Endothelial cell of umbilical vein (primary cell): ENCODE data around the gene ACSBG1. TPM values are rescaled to one million over a fixed set of nuclear protein-coding genes. Genes with fewer than 3 reads are reported as not detected.

Source experiments
- Bru-seq: library from RNA; stranded (reverse); fragments of 400-500 nt; gene quantifications from one replicate; lab custom pipeline; 2021; lab: Mats Ljungman, UMichigan
- BruChase-seq, 2 experiments: library from RNA; stranded (reverse); fragments of 400-500 nt; gene quantifications; one replicate each; lab custom pipeline; 2021; lab: Mats Ljungman, UMichigan
- BruUV-seq: library from RNA; stranded (reverse); fragments of 400-500 nt; replicated peaks from 2 replicates; lab custom pipeline; 2021; lab: Mats Ljungman, UMichigan
- CTCF ChIA-PET: fragments of 300-600, 350-600 bp; sonication (Branson Sonifier 250); formaldehyde crosslinking; loops from one replicate; lab custom pipeline; 2021; ENCODE audit warnings: antibody characterized with exemption, inconsistent platforms; lab: Charles Lee
- POLR2A ChIA-PET: fragments of 300-600, 350-600 bp; sonication (Branson Sonifier 250); formaldehyde crosslinking; loops from one replicate; lab custom pipeline; 2021; ENCODE audit warnings: antibody characterized with exemption, inconsistent platforms; lab: Charles Lee
- DNase-seq: peaks from one replicate; pipeline ENCODE4 v3.0.0-alpha.2; 2011; ENCODE audit warnings: low read depth, low spot score
- FAIRE-seq: peaks from 2 replicates; lab custom pipeline; 2011; peaks lifted over from hg19 to GRCh38; lab: Jason Lieb, UNC
- H2AFZ ChIP-seq: 2 replicates; pipeline ENCODE4 v1.6.0; 2012; ENCODE audit warnings: low read depth, low read length, control low read depth, inconsistent platforms
- H3K27ac ChIP-seq: 2 replicates; pipeline ENCODE4 v1.5.1; 2011; ENCODE audit warnings: low read depth, mild to moderate bottlenecking, control low read depth, low read length, moderate library complexity; ENCODE audit not compliant: insufficient read depth
- H3K27me3 ChIP-seq, 2 experiments: 2 replicates each; pipeline versions ENCODE4 v1.6.0 to v1.6.1; 2011; ENCODE audit warnings: low read length in 2 of 2, mixed read lengths in 1 of 2; ENCODE audit not compliant: control insufficient read depth in 2 of 2, insufficient read depth in 2 of 2
- H3K36me3 ChIP-seq, 2 experiments: 2 replicates in 1 of 2; 3 replicates in 1 of 2; pipeline ENCODE4 v1.5.1; 2011; ENCODE audit warnings: low read length in 2 of 2, mild to moderate bottlenecking in 1 of 2, moderate library complexity in 1 of 2; ENCODE audit not compliant: control insufficient read depth in 2 of 2, insufficient read depth in 2 of 2; ENCODE audit errors: extremely low read depth in 1 of 2
- H3K4me1 ChIP-seq: 3 replicates; pipeline ENCODE4 v1.5.1; 2011; ENCODE audit warnings: mild to moderate bottlenecking, low read length; ENCODE audit not compliant: control insufficient read depth, insufficient read depth; ENCODE audit errors: extremely low read depth
- H3K4me2 ChIP-seq: 2 replicates; pipeline ENCODE4 v1.6.1; 2011; ENCODE audit warnings: low read length, control low read depth, mixed read lengths; ENCODE audit not compliant: insufficient read depth
- H3K4me3 ChIP-seq, 3 experiments: fragments of 200-600 bp in 1 of 3; sonication (generic), shearing (Covaris generic) in 1 of 3; replicated peaks in 1 of 3; 2 replicates each; pipeline ENCODE4 v1.5.1; 2011 to 2016; ENCODE audit warnings: control low read depth in 3 of 3, low read length in 3 of 3, mild to moderate bottlenecking in 2 of 3, inconsistent platforms in 1 of 3, low read depth in 1 of 3, moderate library complexity in 1 of 3; ENCODE audit not compliant: insufficient read depth in 1 of 3
- H3K79me2 ChIP-seq: 2 replicates; pipeline ENCODE4 v1.6.0; 2012; ENCODE audit warnings: low read length, inconsistent platforms; ENCODE audit not compliant: control insufficient read depth, insufficient read depth
- H3K9ac ChIP-seq: replicated peaks from 2 replicates; pipeline ENCODE3; 2011; ENCODE audit warnings: low read length, control low read depth; ENCODE audit not compliant: insufficient read depth; ENCODE audit errors: extremely low read depth
- H3K9me1 ChIP-seq: replicated peaks from 3 replicates; pipeline ENCODE4 v1.6.0; 2011; ENCODE audit warnings: mild to moderate bottlenecking, low read length; ENCODE audit not compliant: control insufficient read depth, insufficient read depth; ENCODE audit errors: extremely low read depth
- H3K9me3 ChIP-seq: replicated peaks from 2 replicates; pipeline ENCODE4 v1.5.1; 2012; ENCODE audit warnings: low read length, inconsistent platforms; ENCODE audit not compliant: control insufficient read depth, insufficient read depth
- H4K20me1 ChIP-seq: replicated peaks from 2 replicates; pipeline ENCODE3; 2011; ENCODE audit warnings: mild to moderate bottlenecking, low read length; ENCODE audit not compliant: control insufficient read depth, insufficient read depth; ENCODE audit errors: extremely low read depth
- EZH2 ChIP-seq: IDR thresholded peaks from 2 replicates; pipeline ENCODE4 v1.6.1; 2012; ENCODE audit warnings: borderline replicate concordance, low read depth, mild to moderate bottlenecking, moderate library complexity, low read length, inconsistent platforms; ENCODE audit not compliant: severe bottlenecking
- FOS ChIP-seq: IDR thresholded peaks from 2 replicates; pipeline ENCODE4 v1.6.1; 2011; ENCODE audit warnings: mild to moderate bottlenecking, low read length, moderate library complexity, borderline replicate concordance; ENCODE audit not compliant: insufficient read depth
- GATA2 ChIP-seq: IDR thresholded peaks from 2 replicates; pipeline ENCODE4 v1.7.0; 2011; ENCODE audit warnings: low read depth, mild to moderate bottlenecking, moderate library complexity, mixed read lengths, low read length; ENCODE audit not compliant: insufficient read length, insufficient read depth
- JUN ChIP-seq: IDR thresholded peaks from 2 replicates; pipeline ENCODE4 v1.6.1; 2011; ENCODE audit warnings: borderline replicate concordance, low read depth; ENCODE audit not compliant: insufficient read length, insufficient read depth
- MYC ChIP-seq: IDR thresholded peaks from one replicate; pipeline ENCODE4 v1.6.1; 2011; ENCODE audit warnings: mild to moderate bottlenecking, low read depth, low read length
- POLR2A ChIP-seq: IDR thresholded peaks from 2 replicates; pipeline ENCODE4 v1.6.1; 2012; ENCODE audit warnings: low read depth, mild to moderate bottlenecking, control low read depth, low read length
- POLR2AphosphoS5 ChIP-seq: IDR thresholded peaks from 2 replicates; pipeline ENCODE4 v1.6.1; 2012; ENCODE audit warnings: low read depth, mild to moderate bottlenecking, control low read depth, low read length, moderate library complexity; ENCODE audit not compliant: insufficient read depth
- dilution Hi-C: fragments of 300-500 bp; cut with MboI; formaldehyde crosslinking; loops from one replicate; pipeline ENCODE4 v1.15.0; 2019; ENCODE audit warnings: low sequenced_read_pairs; ENCODE audit not compliant: extremely low pct_ligation_motif_present
- intact Hi-C: fragments of 100-400 bp; cut with micrococcal nuclease; formaldehyde crosslinking; loops from one replicate; pipeline ENCODE4 v1.10.0; 2022
- long read RNA-seq: library from polyadenylated mRNA; stranded (forward); transcript quantifications from one replicate; pipeline ENCODE4 v2.0.0, GENCODE V29; 2021
- polyA minus RNA-seq, 3 experiments: library from RNA; depleted of rRNA, polyadenylated mRNA; stranded (reverse); fragments of >200 nt; gene quantifications; 1 replicate in 1 of 3; 2 replicates in 2 of 3; pipeline ENCODE4 v1.2.3, GENCODE V29; 2011
- polyA plus RNA-seq, 4 experiments: library from polyadenylated mRNA; depleted of rRNA in 3 of 4; stranded (reverse) in 3 of 4; unstranded in 1 of 4; fragments of >200 nt; gene quantifications; 2 replicates each; pipeline versions ENCODE4 v1.2.1 to v1.2.3, GENCODE V29; 2011 to 2012; ENCODE audit warnings: missing spikeins in 1 of 4
- total RNA-seq: library from RNA; stranded (reverse); gene quantifications from 2 replicates; pipeline ENCODE4 v1.2.3, GENCODE V29; 2021
- TF ChIP-seq, protein P1 (sequence below), 2 donors: IDR thresholded peaks; 1 replicate in 1 of 2; 2 replicates in 1 of 2; pipeline ENCODE4 v1.5.1; 2011; ENCODE audit warnings: low read length in 2 of 2, mild to moderate bottlenecking in 2 of 2, moderate library complexity in 2 of 2, control low read depth in 1 of 2, inconsistent platforms in 1 of 2, low read depth in 1 of 2; ENCODE audit not compliant: insufficient read depth in 1 of 2; ENCODE audit errors: extremely low read depth in 1 of 2
- TF ChIP-seq, protein P2 (sequence below): IDR thresholded peaks from 2 replicates; pipeline ENCODE4 v1.6.1; 2011; ENCODE audit not compliant: insufficient read depth, insufficient read length

ACSBG1 gene, protein sequence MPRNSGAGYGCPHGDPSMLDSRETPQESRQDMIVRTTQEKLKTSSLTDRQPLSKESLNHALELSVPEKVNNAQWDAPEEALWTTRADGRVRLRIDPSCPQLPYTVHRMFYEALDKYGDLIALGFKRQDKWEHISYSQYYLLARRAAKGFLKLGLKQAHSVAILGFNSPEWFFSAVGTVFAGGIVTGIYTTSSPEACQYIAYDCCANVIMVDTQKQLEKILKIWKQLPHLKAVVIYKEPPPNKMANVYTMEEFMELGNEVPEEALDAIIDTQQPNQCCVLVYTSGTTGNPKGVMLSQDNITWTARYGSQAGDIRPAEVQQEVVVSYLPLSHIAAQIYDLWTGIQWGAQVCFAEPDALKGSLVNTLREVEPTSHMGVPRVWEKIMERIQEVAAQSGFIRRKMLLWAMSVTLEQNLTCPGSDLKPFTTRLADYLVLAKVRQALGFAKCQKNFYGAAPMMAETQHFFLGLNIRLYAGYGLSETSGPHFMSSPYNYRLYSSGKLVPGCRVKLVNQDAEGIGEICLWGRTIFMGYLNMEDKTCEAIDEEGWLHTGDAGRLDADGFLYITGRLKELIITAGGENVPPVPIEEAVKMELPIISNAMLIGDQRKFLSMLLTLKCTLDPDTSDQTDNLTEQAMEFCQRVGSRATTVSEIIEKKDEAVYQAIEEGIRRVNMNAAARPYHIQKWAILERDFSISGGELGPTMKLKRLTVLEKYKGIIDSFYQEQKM
- total RNA-seq (not detected in 2 replicates), polyA plus RNA-seq (not detected in 2 replicates), polyA minus RNA-seq (0.42 TPM in 1 of 2 replicates, not detected in the other), Bru-seq, nascent RNA (percentile 1 among the genes with signal in this experiment), BruChase-seq, experiment 1, labeled RNA remaining after a 6-hour chase (percentile 7 among the genes with signal in this experiment), BruChase-seq, experiment 2, labeled RNA remaining after a 2-hour chase (percentile 6 among the genes with signal in this experiment)
- not detected in 2 replicates for polyA plus RNA-seq (2011; cell fraction: cytosol; rRNA removed)
- polyA plus RNA-seq (2011; cell fraction: nucleus; rRNA removed): not detected in 2 replicates
- polyA plus RNA-seq (2012): not detected in 2 replicates
- polyA minus RNA-seq (2011; cell fraction: cytosol; rRNA and poly(A)+ RNA removed): 1.4 TPM
- polyA minus RNA-seq (2011; cell fraction: nucleus; rRNA and poly(A)+ RNA removed): not detected in 2 replicates
- long read RNA-seq: 0 reads

DNA sequence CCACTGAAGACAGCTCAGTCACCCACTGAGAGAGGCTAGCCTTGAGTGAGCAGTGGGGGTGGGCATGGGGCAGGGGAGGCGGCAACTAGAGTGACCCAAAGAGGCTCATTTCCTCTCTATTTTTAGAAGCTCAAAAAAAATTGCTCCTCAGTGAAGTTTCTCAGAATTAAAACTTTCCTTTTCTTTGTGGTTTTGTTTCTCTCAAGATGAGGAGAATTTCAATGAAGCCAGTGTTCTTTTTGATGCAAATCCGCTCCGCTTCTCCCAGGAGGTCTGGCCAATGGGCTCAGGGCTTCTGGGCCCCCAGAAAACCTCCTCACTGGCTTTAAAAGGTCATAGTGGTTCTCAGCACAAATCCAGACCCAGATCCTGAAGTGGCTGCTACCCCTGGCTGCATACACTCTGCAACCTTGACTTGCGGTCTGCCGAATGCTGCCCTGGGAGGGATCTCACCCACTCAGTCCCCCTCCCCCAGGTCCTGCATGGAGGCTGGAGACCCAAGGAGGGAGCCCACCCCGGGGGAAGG, at the start of gene ACSBG1:
Gene ACSBG1 (minus strand): TSS at position 51 of the 526 bp plus-strand sequence. CDS start 64 bp downstream, outside the sequence.
- no peak within 1 kb of the TSS for H3K4me2 ChIP-seq

More for the DNA sequence above, at the start of gene ACSBG1:
- Histone ChIP-seq H3K9me3 (no peaks in the 10 kb centered on the region), H3K4me1 (no peaks in the 10 kb centered on the region), H3K27ac (no peak within 1 kb of the TSS), H3K36me3 (no peaks in the 10 kb centered on the region), H3K27me3 (peaks cover 0 to 2% of the 10 kb centered on the region in 2 experiments), H3K9ac (no peak within 1 kb of the TSS), H4K20me1 (no peaks in the 10 kb centered on the region), H3K79me2 (no peaks in the 10 kb centered on the region), H2AFZ (no peak within 1 kb of the TSS), H3K9me1 (no peaks in the 10 kb centered on the region), H3K4me3 (no peak within 1 kb of the TSS)
- intact Hi-C loops: no loop called here
- no TSS peak for BruUV-seq
- FAIRE-seq (no peak), DNase-seq (no peak)
- ChIA-PET POLR2A (no interaction called here), CTCF (interaction anchor here (1.3 kb wide), 1 partner anchor 126 kb away, joined by 3 read pairs; no protein-coding TSS in a partner anchor)
- dilution Hi-C loops: no loop called here
- TF ChIP-seq POLR2A (no peak), JUN (no peak), FOS (no peak), POLR2AphosphoS5 (no peak), EZH2 (no peak), MYC (no peak), GATA2 (no peak)
- TF ChIP-seq, protein P1, sequence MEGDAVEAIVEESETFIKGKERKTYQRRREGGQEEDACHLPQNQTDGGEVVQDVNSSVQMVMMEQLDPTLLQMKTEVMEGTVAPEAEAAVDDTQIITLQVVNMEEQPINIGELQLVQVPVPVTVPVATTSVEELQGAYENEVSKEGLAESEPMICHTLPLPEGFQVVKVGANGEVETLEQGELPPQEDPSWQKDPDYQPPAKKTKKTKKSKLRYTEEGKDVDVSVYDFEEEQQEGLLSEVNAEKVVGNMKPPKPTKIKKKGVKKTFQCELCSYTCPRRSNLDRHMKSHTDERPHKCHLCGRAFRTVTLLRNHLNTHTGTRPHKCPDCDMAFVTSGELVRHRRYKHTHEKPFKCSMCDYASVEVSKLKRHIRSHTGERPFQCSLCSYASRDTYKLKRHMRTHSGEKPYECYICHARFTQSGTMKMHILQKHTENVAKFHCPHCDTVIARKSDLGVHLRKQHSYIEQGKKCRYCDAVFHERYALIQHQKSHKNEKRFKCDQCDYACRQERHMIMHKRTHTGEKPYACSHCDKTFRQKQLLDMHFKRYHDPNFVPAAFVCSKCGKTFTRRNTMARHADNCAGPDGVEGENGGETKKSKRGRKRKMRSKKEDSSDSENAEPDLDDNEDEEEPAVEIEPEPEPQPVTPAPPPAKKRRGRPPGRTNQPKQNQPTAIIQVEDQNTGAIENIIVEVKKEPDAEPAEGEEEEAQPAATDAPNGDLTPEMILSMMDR (IDR thresholded peaks at IDR 0.05; ENCODE audit: extremely low read depth in 1 of 2, insufficient read depth in 1 of 2, low read depth in 1 of 2, low read length in 2 of 2): no peak
- TF ChIP-seq, protein P2, sequence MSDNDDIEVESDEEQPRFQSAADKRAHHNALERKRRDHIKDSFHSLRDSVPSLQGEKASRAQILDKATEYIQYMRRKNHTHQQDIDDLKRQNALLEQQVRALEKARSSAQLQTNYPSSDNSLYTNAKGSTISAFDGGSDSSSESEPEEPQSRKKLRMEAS: no peak
